GM12865 (cell line): ENCODE data around the gene HP.
"Not testable (repeated sequence)": the region's sequence is repeated elsewhere in the genome, so short reads cannot be mapped to it uniquely, and the experiment has no call there.

Experiments
- DNase-seq: peaks from one replicate; pipeline ENCODE4 v3.0.0; 2010; ENCODE audit warnings: low read depth
- H3K4me3 ChIP-seq: 2 replicates; pipeline ENCODE4 v1.5.1; 2011; ENCODE audit warnings: mild to moderate bottlenecking, low read depth, low read length, control low read depth
- TF ChIP-seq, protein P1 (sequence below): IDR thresholded peaks from 2 replicates; pipeline ENCODE4 v1.5.1; 2011; ENCODE audit warnings: low read length, control low read depth, low read depth, inconsistent platforms; ENCODE audit not compliant: insufficient read depth; ENCODE audit errors: missing control alignments

The HP gene

GRCh38 chr16:72072514-72073342 lies 18.4 kb downstream of the HP start:
- TF ChIP-seq, protein P1, sequence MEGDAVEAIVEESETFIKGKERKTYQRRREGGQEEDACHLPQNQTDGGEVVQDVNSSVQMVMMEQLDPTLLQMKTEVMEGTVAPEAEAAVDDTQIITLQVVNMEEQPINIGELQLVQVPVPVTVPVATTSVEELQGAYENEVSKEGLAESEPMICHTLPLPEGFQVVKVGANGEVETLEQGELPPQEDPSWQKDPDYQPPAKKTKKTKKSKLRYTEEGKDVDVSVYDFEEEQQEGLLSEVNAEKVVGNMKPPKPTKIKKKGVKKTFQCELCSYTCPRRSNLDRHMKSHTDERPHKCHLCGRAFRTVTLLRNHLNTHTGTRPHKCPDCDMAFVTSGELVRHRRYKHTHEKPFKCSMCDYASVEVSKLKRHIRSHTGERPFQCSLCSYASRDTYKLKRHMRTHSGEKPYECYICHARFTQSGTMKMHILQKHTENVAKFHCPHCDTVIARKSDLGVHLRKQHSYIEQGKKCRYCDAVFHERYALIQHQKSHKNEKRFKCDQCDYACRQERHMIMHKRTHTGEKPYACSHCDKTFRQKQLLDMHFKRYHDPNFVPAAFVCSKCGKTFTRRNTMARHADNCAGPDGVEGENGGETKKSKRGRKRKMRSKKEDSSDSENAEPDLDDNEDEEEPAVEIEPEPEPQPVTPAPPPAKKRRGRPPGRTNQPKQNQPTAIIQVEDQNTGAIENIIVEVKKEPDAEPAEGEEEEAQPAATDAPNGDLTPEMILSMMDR, result no peak
- no peak for DNase-seq
- no peak overlapping the region for H3K4me3 ChIP-seq

GRCh38 chr16:72073560-72074230 lies 19.4 kb downstream of the HP start:
- H3K4me3 ChIP-seq, result no peak overlapping the region
- no peak for DNase-seq
- TF ChIP-seq, protein P1, result no peak

- not testable (repeated sequence) for H3K4me3 ChIP-seq, DNase-seq
Observed at GRCh38 chr16:72075067-72075466, 20.8 kb downstream of the HP start.

GRCh38 chr16:72076991-72077706 lies 22.8 kb downstream of the HP start:
- not testable (repeated sequence) for DNase-seq, H3K4me3 ChIP-seq

- DNase-seq, result no peak
- no peak overlapping the region for H3K4me3 ChIP-seq
- TF ChIP-seq, protein P1, result no peak
Observed at GRCh38 chr16:72083778-72084404, 29.6 kb downstream of the HP start.

DNA sequence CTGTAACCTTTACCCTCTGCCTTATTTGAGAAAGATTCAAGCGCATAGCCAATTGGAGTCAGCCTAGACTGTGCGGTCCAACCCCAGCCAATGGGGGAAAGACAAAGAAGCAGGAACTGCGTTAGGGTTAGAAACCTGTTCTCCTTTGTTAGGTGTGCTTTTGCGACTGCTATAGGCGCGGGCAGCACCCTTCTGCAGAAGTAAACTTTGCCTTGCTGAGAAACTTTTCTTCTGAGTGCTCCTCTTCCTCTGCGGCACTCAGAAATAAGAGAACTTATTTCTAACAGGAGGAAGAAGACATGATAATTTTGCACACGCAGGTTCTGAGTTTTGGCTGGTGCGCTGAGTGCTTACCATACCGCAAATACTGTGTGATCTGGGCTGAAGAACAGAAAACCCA lies 30.1 kb downstream of the HP start:
- H3K4me3 ChIP-seq, result no peak overlapping the region
- TF ChIP-seq, protein P1, result no peak

GRCh38 chr16:72085002-72085401 lies 30.7 kb downstream of the HP start:
- no peak for DNase-seq
- H3K4me3 ChIP-seq, result no peak overlapping the region

More for the DNA sequence above, 30.1 kb downstream of the HP start:
- DNase-seq, result no peak

More at GRCh38 chr16:72085002-72085401, 30.7 kb downstream of the HP start:
- TF ChIP-seq, protein P1, result no peak
